Upper lobe of left lung (tissue), 4 donors: ENCODE data around the gene UGT3A1.

ENCODE experiments used
- POLR2AphosphoS5 ChIP-seq, 2 donors: sonication (generic); formaldehyde crosslinking; IDR thresholded peaks; one replicate each; pipeline ENCODE4 v1.5.1; 2017; ENCODE audit warnings: antibody characterized with exemption in 2 of 2
- TF ChIP-seq, protein P1 (sequence below), 6 experiments: fragments of 450-650 bp in 4 of 6; fragments of 200-600 bp in 2 of 6; sonication (generic) in 2 of 6; IDR thresholded peaks; one replicate each; pipeline ENCODE4 v1.5.1; 2016 to 2019; ENCODE audit warnings: antibody characterized with exemption in 6 of 6

- TF ChIP-seq, protein P1, sequence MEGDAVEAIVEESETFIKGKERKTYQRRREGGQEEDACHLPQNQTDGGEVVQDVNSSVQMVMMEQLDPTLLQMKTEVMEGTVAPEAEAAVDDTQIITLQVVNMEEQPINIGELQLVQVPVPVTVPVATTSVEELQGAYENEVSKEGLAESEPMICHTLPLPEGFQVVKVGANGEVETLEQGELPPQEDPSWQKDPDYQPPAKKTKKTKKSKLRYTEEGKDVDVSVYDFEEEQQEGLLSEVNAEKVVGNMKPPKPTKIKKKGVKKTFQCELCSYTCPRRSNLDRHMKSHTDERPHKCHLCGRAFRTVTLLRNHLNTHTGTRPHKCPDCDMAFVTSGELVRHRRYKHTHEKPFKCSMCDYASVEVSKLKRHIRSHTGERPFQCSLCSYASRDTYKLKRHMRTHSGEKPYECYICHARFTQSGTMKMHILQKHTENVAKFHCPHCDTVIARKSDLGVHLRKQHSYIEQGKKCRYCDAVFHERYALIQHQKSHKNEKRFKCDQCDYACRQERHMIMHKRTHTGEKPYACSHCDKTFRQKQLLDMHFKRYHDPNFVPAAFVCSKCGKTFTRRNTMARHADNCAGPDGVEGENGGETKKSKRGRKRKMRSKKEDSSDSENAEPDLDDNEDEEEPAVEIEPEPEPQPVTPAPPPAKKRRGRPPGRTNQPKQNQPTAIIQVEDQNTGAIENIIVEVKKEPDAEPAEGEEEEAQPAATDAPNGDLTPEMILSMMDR (IDR thresholded peaks at IDR 0.05) = no peak
- TF ChIP-seq POLR2AphosphoS5 (IDR thresholded peaks at IDR 0.05) = no peak
These were observed 38.7 kb upstream of the UGT3A1 start for GRCh38 chr5:36029914-36030313.
